Effector memory CD4-positive, alpha-beta T cell (primary cell): ENCODE measurements around the gene TLX2.

Source experiments
- DNase-seq, 3 donors: peaks; one replicate each; pipeline ENCODE4 v3.0.0-alpha.2; 2020
- H3K27ac ChIP-seq: 2 replicates; pipeline ENCODE4 v1.7.0; 2013; ENCODE audit warnings: mild to moderate bottlenecking, low read length, moderate library complexity; ENCODE audit not compliant: insufficient read depth, poor library complexity, severe bottlenecking
- H3K27me3 ChIP-seq: replicated peaks from 2 replicates; pipeline ENCODE4 v1.7.0; 2013; ENCODE audit warnings: mild to moderate bottlenecking, low read length; ENCODE audit not compliant: insufficient read depth, control insufficient read depth, poor library complexity, severe bottlenecking
- H3K36me3 ChIP-seq: 2 replicates; pipeline ENCODE4 v1.7.0; 2013; ENCODE audit warnings: mild to moderate bottlenecking, low read length, moderate library complexity; ENCODE audit not compliant: control insufficient read depth, insufficient read depth
- H3K4me1 ChIP-seq: 2 replicates; pipeline ENCODE4 v1.7.0; 2013; ENCODE audit warnings: low read length, mild to moderate bottlenecking; ENCODE audit not compliant: control insufficient read depth, insufficient read depth, poor library complexity, severe bottlenecking
- H3K4me3 ChIP-seq: 2 replicates; pipeline ENCODE4 v1.7.0; 2013; ENCODE audit warnings: low read length, low read depth, mild to moderate bottlenecking; ENCODE audit not compliant: insufficient read depth, poor library complexity, severe bottlenecking
- H3K9me3 ChIP-seq: 2 replicates; pipeline ENCODE4 v1.7.0; 2013; ENCODE audit warnings: mild to moderate bottlenecking, low read length, moderate library complexity; ENCODE audit not compliant: control insufficient read depth

The TLX2 gene

GRCh38 chr2:74566754-74567085 is 52.5 kb downstream of the TLX2 start:
- DNase-seq, result no peak
- Histone ChIP-seq H3K27ac (no peak overlapping the region), H3K4me3 (no peak overlapping the region), H3K36me3 (no peaks in the 10 kb centered on the region), H3K27me3 (peaks cover 3% of the 10 kb centered on the region), H3K4me1 (no peaks in the 10 kb centered on the region), H3K9me3 (no peaks in the 10 kb centered on the region)
